Thymus (tissue), 11 donors: ENCODE measurements around the gene NT5DC3. TPM values are rescaled to one million over a fixed set of nuclear protein-coding genes. Genes with fewer than 3 reads are reported as not detected.
"Not testable (repeated sequence)": the region's sequence is repeated elsewhere in the genome, so short reads cannot be mapped to it uniquely, and the experiment has no call there.

Source experiments
- DNase-seq, 9 donors: peaks; one replicate each; pipeline ENCODE4 v3.0.0-alpha.2; 2013; ENCODE audit warnings: low spot score in 9 of 9, low read depth in 6 of 9, missing footprints in 1 of 9
- H3K27ac ChIP-seq, 2 donors: one replicate each; pipeline ENCODE4 v1.5.1; 2013; ENCODE audit warnings: control low read depth in 1 of 2, low read depth in 1 of 2, low read length in 1 of 2, mild to moderate bottlenecking in 1 of 2, moderate library complexity in 1 of 2
- H3K27me3 ChIP-seq, 2 donors: one replicate each; pipeline ENCODE4 v1.5.1; 2013; ENCODE audit warnings: low read length in 1 of 2; ENCODE audit not compliant: control insufficient read depth in 2 of 2, insufficient read depth in 1 of 2
- H3K36me3 ChIP-seq, 2 donors: one replicate each; pipeline ENCODE4 v1.5.1; 2013; ENCODE audit warnings: low read length in 1 of 2, mild to moderate bottlenecking in 1 of 2, moderate library complexity in 1 of 2; ENCODE audit not compliant: control insufficient read depth in 2 of 2, insufficient read depth in 2 of 2
- H3K4me1 ChIP-seq, 2 donors: one replicate each; pipeline ENCODE4 v1.5.1; 2013; ENCODE audit warnings: low read length in 2 of 2; ENCODE audit not compliant: control insufficient read depth in 2 of 2, insufficient read depth in 2 of 2
- H3K4me3 ChIP-seq, 2 donors: one replicate each; pipeline ENCODE4 v1.5.1; 2013; ENCODE audit warnings: low read length in 2 of 2, control low read depth in 1 of 2, mild to moderate bottlenecking in 1 of 2
- H3K9me3 ChIP-seq, 2 donors: one replicate each; pipeline ENCODE4 v1.5.1; 2013; ENCODE audit warnings: low read length in 1 of 2, mild to moderate bottlenecking in 1 of 2; ENCODE audit not compliant: control insufficient read depth in 2 of 2, insufficient read depth in 1 of 2
- WGBS: extraction: QIAGEN DNeasy Blood & Tissue Kit; methylation state at CpG from one replicate; pipeline ENCODE4 v1.1.7; 2013; 5-methylcytosine and 5-hydroxymethylcytosine counted together
- polyA plus RNA-seq: library from polyadenylated mRNA; stranded (reverse); fragments of 200-250 nt; gene quantifications from one replicate; pipeline ENCODE4 v1.2.3, GENCODE V29; 2013
- total RNA-seq: library from RNA; stranded (reverse); fragments of 120-200 nt; gene quantifications from one replicate; pipeline ENCODE4 v1.2.4, GENCODE V29; 2013
- donor health status: healthy.

NT5DC3 gene
- total and polyA plus RNA-seq, 2 donors: 1.6 to 2.1 TPM

- Histone ChIP-seq H3K4me3 (no peak overlapping the region), H3K4me1 (peaks cover 8 to 9% of the 10 kb centered on the region in 2 donors), H3K27me3 (peaks cover 6 to 18% of the 10 kb centered on the region in 2 donors), H3K27ac (no peak overlapping the region), H3K36me3 (no peaks in the 10 kb centered on the region), H3K9me3 (no peaks in the 10 kb centered on the region)
- WGBS: 97% methylated on average over 5 of the region's 5 CpGs
- no peak for DNase-seq
Measured at GRCh38 chr12:103836345-103836744, 4.7 kb downstream of the NT5DC3 start.

GRCh38 chr12:103835747-103836335 lies 5.2 kb downstream of the NT5DC3 start:
- 98% methylated on average over 11 of the region's 11 CpGs for WGBS
- H3K27me3 ChIP-seq: peaks cover 5 to 17% of the 10 kb centered on the region in 2 donors
- not testable (repeated sequence) for H3K4me1 ChIP-seq

DNA sequence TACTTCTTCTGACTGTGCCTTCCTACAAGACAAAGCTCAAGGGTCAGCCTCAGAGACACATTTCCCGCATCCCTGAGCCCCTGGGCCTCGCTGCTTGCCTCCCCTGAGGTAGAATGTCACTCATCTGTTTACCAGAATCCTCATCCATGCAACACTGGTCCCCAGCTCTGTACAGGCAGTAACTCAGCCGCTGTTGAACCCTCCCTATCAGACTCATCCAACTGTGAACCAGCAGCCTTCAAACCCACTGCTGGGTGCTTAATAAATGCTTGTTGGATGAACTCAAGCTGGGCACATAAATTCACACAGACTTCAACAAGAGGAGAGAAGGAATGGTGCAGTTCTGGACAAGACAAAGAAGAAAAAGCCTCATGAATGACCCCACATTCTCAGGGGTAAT lies 6.1 kb downstream of the NT5DC3 start:
- no peak overlapping the region for H3K27ac ChIP-seq
- over 99% methylated on average over 3 of the region's 3 CpGs for WGBS
- H3K27me3 ChIP-seq: peaks cover under 1 to 8% of the 10 kb centered on the region in 2 donors
- H3K36me3 ChIP-seq: no peaks in the 10 kb centered on the region
- no peaks in the 10 kb centered on the region for H3K9me3 ChIP-seq
- no peak overlapping the region for H3K4me3 ChIP-seq
- peaks cover under 1 to 2% of the 10 kb centered on the region in 2 donors for H3K4me1 ChIP-seq
- DNase-seq: no peak

More at GRCh38 chr12:103835747-103836335, 5.2 kb downstream of the NT5DC3 start:
- not testable (repeated sequence) for H3K4me3 ChIP-seq, H3K36me3 ChIP-seq, H3K9me3 ChIP-seq, DNase-seq, H3K27ac ChIP-seq

DNA sequence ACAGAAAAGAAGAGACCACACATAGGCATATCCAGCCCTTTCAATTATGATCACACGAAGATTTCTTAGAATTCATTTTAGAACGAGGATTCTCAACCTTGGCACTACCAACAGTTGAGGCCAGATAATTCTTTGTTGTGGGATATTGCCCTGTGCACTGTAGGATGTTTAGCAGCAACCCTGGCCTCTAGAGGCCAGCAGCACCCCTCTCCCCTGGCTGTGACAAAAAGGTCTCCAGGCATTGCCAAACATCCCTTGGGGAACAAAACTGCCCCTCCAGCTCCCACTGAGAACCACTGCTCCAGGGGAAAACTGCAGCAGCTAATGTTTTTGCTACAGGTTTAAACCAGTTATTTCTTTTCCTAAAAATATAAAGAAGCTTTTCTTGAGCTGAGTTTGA lies 7.1 kb downstream of the NT5DC3 start:
- WGBS: 50% methylated on average over 2 of the region's 2 CpGs
- DNase-seq: no peak
- Histone ChIP-seq H3K9me3 (no peaks in the 10 kb centered on the region), H3K4me1 (no peaks in the 10 kb centered on the region), H3K4me3 (no peak overlapping the region), H3K27ac (no peak overlapping the region), H3K27me3 (no peaks in the 10 kb centered on the region), H3K36me3 (no peaks in the 10 kb centered on the region)

DNA sequence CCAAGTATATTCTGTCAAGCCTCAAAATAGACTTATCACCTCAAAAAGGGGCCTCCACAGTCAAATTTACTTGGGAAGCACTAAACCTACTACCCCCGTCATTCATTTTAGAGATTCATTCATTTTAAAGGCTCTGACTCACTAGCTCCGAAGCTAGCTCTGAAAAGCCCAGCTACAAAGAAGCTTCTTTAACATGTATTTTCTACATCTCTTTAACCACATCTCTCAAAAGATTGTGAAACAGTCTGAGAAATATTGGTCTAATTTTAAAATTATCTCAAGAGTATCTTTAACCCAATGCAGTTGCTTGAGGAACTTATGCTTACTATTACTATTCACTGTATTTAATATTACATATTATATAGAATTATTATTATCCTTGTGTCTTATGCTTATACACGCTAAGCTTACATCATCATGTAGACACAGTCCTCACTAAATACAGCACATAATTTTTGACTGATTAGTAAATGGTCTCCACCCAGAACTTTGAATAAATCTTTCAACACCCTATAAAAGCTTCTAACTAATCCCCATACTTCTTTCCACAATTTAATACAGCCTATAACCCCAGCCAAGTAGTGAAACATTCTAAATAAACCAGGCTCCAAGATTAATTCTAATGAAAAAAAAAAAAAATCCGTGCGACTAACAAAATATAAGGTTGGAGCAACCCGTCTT lies 7.8 kb downstream of the NT5DC3 start:
- DNase-seq: no peak
- Histone ChIP-seq H3K4me1 (no peaks in the 10 kb centered on the region), H3K27me3 (no peaks in the 10 kb centered on the region), H3K9me3 (no peaks in the 10 kb centered on the region), H3K4me3 (no peak overlapping the region), H3K36me3 (no peaks in the 10 kb centered on the region), H3K27ac (no peak overlapping the region)
- 97% methylated on average over 6 of the region's 6 CpGs for WGBS

GRCh38 chr12:103832048-103832997 lies 8.7 kb downstream of the NT5DC3 start:
- Histone ChIP-seq H3K27me3 (no peaks in the 10 kb centered on the region), H3K4me3 (no peak overlapping the region), H3K4me1 (no peaks in the 10 kb centered on the region), H3K27ac (no peak overlapping the region), H3K36me3 (no peaks in the 10 kb centered on the region), H3K9me3 (no peaks in the 10 kb centered on the region)
- DNase-seq: no peak
- WGBS: 90% methylated on average over 11 of the region's 11 CpGs

DNA sequence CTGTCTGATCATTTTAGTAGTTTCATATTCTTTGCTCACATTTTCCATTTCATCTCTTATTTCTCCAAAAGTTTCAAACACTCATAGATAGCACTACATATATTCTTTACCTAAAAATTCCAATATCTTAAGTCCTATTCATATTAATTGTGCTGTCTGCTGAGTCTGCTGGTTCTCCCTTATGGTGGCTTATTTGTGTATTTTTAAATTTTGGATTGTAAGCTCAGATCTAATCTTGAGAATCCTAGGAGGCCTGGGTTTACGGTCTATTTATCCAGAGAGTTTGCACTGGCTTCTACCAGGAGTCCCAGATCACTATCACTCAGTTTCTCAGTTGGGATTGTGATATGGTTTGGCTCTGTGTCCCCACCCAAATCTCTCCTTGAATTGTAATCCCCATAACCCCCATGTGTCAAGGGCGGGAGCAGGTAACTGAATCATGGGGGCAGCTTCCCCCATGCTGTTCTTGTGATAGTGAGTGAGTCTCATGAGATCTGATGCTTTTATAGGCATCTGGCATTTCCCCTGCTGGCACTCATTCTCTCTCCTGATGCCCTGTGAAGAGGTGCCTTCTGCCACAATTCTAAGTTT lies 10.2 kb downstream of the NT5DC3 start:
- Histone ChIP-seq H3K9me3 (no peaks in the 10 kb centered on the region), H3K27ac (no peak overlapping the region), H3K4me1 (no peaks in the 10 kb centered on the region), H3K4me3 (no peak overlapping the region), H3K27me3 (no peaks in the 10 kb centered on the region), H3K36me3 (no peaks in the 10 kb centered on the region)
- no peak for DNase-seq
- 94% methylated on average over 2 of the region's 2 CpGs for WGBS

DNA sequence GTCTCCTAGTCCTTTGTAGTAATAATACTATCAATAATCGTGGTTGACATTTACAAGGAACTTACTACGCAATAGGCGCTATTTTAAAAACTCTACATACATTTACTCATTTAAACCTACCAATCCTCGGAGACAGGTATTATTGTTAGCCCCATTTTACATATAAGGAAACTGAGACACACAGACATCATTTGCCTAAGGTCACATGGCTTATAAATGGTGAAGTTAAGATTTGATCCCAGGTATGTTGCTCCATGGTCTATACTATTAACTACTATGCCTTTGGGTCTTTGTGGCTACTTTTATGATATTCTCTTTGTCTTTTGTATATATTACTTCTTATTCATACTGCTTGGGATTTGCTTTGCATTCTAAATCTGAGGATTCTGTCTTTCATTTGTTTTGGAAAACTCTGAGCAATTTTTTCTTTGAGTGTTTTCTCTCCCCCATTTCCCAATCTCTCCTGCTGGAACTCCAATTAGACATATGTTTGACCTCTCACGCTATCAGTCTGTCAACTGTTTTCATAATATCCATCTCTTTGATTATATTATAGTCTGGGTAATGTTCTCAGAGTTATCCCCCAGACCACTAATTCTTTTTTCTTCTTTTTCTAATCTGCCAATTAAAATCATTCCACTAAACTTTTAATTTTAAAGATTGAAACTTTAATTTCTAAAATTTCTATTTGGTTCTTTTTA lies 10.9 kb downstream of the NT5DC3 start:
- no peak overlapping the region for H3K4me3 ChIP-seq
- H3K27ac ChIP-seq: no peak overlapping the region
- H3K36me3 ChIP-seq: no peaks in the 10 kb centered on the region
- no peaks in the 10 kb centered on the region for H3K4me1 ChIP-seq
- no peaks in the 10 kb centered on the region for H3K9me3 ChIP-seq
- DNase-seq: no peak
- H3K27me3 ChIP-seq: no peaks in the 10 kb centered on the region
- 98% methylated on average over 5 of the region's 5 CpGs for WGBS
